ENCODE measurements around the gene MICAL3.

- TF ChIP-seq EZH2 (IDR thresholded peaks at IDR 0.05; ENCODE audit: insufficient read depth, poor library complexity, severe bottlenecking) (no peak), EZH2phosphoT487 (IDR thresholded peaks at IDR 0.05; ENCODE audit: insufficient read depth, low read depth) (no peak)
Measured at GRCh38 chr22:17787241-17787640, 237.1 kb downstream of the MICAL3 start.

Measured in GM23248 (cell line).